ENCODE data around the gene CATSPERE. TPM values are rescaled to one million over a fixed set of nuclear protein-coding genes. Genes with fewer than 3 reads are reported as not detected.

Gene CATSPERE
- total RNA-seq, 1 donor, result 1.1 TPM

DNA sequence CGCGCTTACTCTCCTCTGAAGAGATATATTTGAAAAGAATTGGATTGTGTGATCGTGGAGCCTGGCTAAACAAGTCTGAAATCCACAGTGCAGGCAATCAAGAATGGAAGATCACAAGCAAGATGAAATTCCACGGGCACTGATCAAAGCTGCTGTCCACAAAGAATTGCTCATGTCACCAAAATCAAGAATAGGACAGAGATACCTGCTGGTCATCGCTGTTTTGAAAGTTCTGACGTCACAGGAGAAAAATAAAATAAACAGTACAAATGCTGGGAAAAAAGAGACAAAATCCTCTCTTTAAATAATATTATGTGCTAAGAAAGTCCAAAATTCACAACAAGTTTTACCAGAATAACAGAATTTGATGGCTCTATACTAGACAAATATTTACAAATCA lies 179.8 kb downstream of the CATSPERE start:
- no peak for DNase-seq (ENCODE audit: low read depth)
- TF ChIP-seq, protein P1, sequence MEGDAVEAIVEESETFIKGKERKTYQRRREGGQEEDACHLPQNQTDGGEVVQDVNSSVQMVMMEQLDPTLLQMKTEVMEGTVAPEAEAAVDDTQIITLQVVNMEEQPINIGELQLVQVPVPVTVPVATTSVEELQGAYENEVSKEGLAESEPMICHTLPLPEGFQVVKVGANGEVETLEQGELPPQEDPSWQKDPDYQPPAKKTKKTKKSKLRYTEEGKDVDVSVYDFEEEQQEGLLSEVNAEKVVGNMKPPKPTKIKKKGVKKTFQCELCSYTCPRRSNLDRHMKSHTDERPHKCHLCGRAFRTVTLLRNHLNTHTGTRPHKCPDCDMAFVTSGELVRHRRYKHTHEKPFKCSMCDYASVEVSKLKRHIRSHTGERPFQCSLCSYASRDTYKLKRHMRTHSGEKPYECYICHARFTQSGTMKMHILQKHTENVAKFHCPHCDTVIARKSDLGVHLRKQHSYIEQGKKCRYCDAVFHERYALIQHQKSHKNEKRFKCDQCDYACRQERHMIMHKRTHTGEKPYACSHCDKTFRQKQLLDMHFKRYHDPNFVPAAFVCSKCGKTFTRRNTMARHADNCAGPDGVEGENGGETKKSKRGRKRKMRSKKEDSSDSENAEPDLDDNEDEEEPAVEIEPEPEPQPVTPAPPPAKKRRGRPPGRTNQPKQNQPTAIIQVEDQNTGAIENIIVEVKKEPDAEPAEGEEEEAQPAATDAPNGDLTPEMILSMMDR (IDR thresholded peaks at IDR 0.05; ENCODE audit: insufficient read depth, low read length), result no peak

DNA sequence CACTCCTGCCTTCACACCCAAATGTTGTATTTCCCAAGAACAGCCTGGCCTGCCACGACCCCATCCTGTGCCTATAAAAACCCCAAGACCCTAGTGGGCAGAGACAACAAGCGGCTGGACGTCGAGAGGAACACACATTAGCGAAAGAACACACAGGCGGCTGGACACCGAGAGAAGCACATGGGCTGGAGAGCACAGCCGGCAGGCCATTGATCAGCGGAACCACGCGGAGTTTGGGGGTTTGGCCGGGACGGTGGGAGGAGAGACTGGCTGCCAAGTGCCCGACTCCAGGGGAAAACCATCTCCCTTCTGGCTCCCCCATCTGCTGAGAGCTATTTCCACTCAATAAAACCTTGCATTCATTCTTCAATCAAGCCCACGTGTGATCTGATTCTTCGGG lies 181.5 kb downstream of the CATSPERE start:
- H3K4me3 ChIP-seq (ENCODE audit: low read depth, low read length), result no peak overlapping the region
- TF ChIP-seq, protein P1 (IDR thresholded peaks at IDR 0.05; ENCODE audit: insufficient read depth, low read length), result no peak
- no peak for DNase-seq (ENCODE audit: low read depth)

More for the DNA sequence above, 179.8 kb downstream of the CATSPERE start:
- H3K4me3 ChIP-seq (ENCODE audit: low read depth, low read length), result no peak overlapping the region

DNA sequence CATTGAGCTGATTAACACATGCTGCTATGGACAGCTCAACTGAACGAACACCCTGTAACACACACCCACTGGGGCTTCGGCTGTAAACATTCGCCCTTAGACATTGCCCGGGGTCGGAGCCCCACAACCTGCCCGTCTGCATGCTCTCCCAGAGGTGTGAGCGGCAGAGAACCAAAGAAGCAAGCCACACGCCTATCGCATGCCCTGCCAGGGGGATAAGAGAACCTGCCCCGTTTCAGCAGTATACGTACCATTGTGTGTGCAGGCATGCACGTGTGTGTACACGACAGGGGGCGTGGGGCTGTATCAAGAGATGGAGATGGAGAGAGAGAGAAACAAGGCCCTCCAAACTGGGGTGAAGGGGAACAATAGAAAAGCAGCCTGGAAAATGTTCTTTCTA lies 181.9 kb downstream of the CATSPERE start:
- H3K4me3 ChIP-seq (ENCODE audit: low read depth, low read length), result no peak overlapping the region
- TF ChIP-seq, protein P1 (IDR thresholded peaks at IDR 0.05; ENCODE audit: insufficient read depth, low read length), result no peak
- no peak for DNase-seq (ENCODE audit: low read depth)

DNA sequence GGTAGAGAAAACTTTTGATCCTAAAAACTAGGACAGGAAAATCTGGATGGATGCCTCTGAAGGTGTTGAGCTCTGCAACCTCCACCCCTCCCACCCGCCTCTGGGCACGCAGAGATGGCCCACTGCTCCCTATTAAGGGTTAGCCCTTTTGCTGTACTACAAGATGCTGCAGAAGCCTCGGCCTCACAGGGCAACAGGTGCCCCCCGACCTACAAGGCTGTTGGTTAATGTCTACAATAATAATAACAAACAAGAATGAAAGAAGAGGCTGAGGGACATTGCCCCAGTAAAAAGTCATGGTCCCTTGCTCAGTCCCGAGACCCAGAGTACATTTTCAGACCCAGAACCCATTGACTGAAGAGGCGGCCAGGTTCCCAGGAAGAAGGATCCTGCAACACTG lies 184.3 kb downstream of the CATSPERE start:
- H3K4me3 ChIP-seq (ENCODE audit: low read depth, low read length), result no peak overlapping the region
- no peak for DNase-seq (ENCODE audit: low read depth)
- TF ChIP-seq, protein P1 (IDR thresholded peaks at IDR 0.05; ENCODE audit: insufficient read depth, low read length), result no peak

DNA sequence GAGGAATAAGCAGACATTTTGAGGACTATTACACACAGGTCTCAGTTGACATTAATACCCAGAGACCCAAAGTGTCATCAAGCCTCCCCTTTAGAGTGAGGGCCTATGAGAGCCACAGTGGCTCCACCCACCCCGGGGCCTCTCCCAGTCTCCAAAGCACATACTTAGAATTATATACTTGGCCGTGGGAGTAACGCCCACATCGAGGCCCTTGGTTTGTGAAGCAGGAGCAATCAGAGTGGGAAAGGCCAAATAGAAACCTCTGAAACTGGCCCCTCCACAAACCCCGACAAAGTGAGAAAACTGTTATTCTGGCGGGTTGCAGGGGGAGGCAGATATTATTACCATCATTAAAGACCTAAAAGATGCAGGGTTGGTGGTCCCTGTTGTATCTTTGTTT lies 184.8 kb downstream of the CATSPERE start:
- DNase-seq (ENCODE audit: low read depth), result no peak
- TF ChIP-seq, protein P1 (IDR thresholded peaks at IDR 0.05; ENCODE audit: insufficient read depth, low read length), result no peak
- no peak overlapping the region for H3K4me3 ChIP-seq (ENCODE audit: low read depth, low read length)

DNA sequence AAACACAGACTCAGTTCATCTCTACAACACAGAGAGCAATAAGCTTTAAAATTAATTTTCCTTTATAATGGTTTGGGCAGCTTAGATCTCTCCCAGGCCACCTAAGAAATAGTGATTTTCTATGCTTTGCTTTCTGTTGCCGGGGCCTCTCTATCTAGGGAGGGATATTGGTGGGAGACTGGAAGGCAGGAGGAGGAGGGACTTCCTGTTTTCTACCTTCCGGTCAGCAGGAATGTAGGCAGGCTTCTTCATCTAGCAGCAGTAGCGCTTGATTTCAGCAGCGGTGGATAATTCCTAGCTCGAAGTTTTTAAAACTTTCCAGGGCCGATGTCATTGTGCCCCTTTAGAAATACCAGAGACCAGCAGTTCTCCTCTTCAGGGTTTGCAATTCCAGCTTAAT lies 186.7 kb downstream of the CATSPERE start:
- no peak for DNase-seq (ENCODE audit: low read depth)
- H3K4me3 ChIP-seq (ENCODE audit: low read depth, low read length), result no peak overlapping the region
- TF ChIP-seq, protein P1 (IDR thresholded peaks at IDR 0.05; ENCODE audit: insufficient read depth, low read length), result no peak

DNA sequence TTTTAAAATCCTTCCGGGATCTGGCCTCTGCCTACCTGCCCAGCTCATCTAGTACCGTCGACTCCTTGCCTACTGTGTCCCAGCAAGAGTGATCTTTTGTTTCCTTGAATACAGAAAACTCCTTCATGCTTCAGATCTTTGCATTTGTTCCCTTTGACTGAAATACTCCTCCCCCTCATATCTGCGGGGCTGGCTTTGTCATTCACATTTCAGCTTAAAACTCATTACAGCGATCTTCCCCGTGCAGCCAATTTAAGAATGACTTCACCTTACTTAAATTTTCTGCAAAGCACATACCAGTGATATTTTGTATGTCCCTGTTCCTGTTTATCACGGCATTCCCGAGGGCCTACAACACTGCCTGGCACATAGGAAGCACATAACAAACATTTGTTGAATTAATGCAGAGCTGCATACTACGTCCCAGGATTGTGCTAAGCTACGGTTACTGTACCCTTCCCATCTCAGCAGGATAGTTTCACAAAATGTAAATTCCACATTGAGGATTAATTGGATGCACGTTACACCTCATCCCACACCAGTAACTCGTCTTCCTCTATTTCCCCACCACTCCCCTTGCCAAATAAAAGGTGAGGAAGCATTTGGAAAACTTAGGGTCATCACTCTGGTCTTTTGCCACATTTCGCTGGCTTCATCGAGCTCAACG lies 191.0 kb downstream of the CATSPERE start:
- TF ChIP-seq, protein P1 (IDR thresholded peaks at IDR 0.05; ENCODE audit: insufficient read depth, low read length), result no peak
- DNase-seq (ENCODE audit: low read depth), result no peak

More for the DNA sequence above, 191.0 kb downstream of the CATSPERE start:
- peak overlapping the region; percentile 66 for H3K4me3 ChIP-seq (ENCODE audit: low read depth, low read length)
